GM18907 (cell line): Measurements from ENCODE around the gene TICAM1.
"Not testable (repeated sequence)": the region's sequence is repeated elsewhere in the genome, so short reads cannot be mapped to it uniquely, and the experiment has no call there.

Experiments
- ATAC-seq: cut with Tn5 transposase; IDR thresholded peaks from one replicate; pipeline ENCODE4 v1.9.1; 2021; ENCODE audit warnings: mild to moderate bottlenecking, moderate library complexity; ENCODE audit not compliant: unreplicated experiment

The TICAM1 gene

DNA sequence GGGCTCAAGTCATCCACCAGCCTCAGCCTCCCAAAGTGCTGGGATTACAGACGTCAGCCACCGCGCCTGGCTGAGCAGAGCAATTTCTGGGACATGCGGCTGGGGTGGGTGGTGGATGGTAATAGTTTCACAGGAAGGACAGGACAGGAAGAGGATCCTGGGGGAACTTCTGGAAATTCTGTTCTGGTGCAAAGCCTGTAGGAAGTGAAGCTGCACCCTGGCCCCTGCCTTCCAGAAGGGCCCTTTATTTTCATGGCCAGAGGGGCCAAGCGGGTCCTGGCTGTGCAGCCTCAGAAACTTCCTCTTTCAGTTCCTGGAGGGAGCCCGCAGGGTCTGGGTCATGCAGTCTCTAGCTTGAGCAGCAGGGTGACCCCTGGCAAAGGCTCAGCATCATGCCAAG, 24.3 kb downstream of the TICAM1 start:
- no peak for ATAC-seq

DNA sequence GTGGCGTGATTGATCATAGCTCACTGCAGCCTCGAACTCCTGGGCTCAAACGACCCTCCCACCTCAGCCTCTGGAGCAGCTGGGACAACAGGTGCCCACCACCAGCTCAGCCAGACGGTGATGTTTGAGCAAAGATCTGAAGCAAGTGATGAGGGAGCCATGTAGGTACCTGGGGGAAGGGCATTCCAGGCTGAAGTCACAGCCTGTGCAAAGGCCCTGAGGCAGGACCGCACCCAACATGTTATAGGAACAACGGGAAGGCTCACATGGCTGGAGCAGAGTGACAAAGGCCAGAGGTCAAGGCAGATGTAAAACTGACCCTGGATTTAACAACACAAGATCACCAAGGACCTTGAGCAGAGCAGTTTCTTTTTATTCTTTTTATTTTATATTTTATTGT, 25.1 kb downstream of the TICAM1 start:
- ATAC-seq, result no peak

DNA sequence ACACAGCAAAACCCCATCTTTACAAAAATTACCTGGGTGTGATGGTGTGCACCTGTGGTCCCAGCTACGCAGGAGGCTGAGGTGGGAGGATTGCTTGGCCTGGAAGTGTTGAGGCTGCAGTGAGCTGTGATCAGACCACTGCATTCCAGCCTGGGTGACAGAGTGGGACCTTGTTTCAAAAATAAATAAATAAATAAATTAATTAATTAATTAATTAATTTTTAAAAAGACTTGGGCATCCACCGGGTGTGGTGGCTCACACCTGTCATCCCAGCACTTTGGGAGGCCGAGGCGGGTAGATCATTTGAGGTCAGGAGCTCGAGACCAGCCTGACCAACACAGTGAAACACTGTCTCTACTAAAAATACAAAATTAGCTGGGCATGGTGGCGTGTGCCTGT, 26.4 kb downstream of the TICAM1 start:
- ATAC-seq, result not testable (repeated sequence)

GRCh38 chr19:4803736-4804695, 27.5 kb downstream of the TICAM1 start:
- ATAC-seq, result no peak

DNA sequence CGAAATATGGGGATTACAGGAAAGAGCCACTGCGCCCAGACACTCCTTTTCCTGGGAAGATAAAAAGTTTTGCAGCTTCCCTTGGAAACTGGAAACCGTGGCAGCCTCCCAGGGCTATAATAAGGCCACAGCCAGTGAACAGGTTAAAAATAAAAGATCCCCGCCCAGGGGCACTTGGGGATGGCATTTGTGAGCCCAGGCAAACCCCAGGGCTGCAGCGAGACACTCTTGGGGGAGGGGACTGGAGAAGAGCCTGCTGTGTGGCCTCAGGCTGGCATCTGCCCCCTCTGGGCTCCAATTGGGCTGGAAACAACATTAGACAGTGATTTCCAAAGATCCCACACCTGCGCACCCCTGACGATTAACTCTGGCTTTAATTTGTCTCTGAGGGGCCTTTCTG, 28.8 kb downstream of the TICAM1 start:
- ATAC-seq, result no peak

GRCh38 chr19:4801085-4801619, 30.4 kb downstream of the TICAM1 start:
- no peak for ATAC-seq

GRCh38 chr19:4800591-4801081, 30.9 kb downstream of the TICAM1 start:
- no peak for ATAC-seq

DNA sequence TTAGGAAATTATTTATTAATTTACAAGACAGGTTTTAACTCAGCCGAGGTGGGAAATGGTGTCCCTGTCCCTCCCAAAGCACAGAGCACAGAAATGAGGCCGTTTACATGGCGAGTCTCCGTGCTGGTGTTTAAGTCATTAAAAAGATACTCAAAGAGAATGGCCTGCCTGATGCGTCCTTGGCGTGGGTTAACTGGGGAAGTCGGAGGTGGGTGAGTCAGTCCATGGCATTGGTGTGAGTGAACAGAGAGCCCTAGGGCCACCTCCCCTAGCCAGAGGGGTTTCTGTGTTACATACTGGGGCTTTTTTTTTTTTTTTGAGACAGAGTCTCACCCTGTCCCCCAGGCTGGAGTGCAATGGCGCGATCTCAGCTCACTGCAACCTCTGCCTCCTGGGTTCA, 36.1 kb downstream of the TICAM1 start:
- ATAC-seq, result no peak

GRCh38 chr19:4794971-4795370, 36.5 kb downstream of the TICAM1 start:
- no peak for ATAC-seq

- ATAC-seq, result not testable (repeated sequence)
Observed at GRCh38 chr19:4793278-4793677, 38.2 kb downstream of the TICAM1 start.

DNA sequence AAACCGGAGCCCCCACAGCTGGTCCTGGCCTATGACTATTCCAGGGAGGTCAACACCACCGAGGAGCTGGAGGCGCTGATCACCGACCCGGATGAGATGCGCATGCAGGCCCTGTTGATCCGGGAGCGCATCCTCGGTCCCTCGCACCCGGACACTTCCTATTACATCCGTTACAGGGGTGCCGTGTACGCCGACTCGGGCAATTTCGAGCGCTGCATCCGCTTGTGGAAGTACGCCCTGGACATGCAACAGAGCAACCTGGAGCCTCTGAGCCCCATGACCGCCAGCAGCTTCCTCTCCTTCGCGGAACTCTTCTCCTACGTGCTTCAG, 38.7 kb downstream of the TICAM1 start:
- not testable (repeated sequence) for ATAC-seq

- ATAC-seq, result not testable (repeated sequence)
Observed at GRCh38 chr19:4792019-4792865, 39.3 kb downstream of the TICAM1 start.

DNA sequence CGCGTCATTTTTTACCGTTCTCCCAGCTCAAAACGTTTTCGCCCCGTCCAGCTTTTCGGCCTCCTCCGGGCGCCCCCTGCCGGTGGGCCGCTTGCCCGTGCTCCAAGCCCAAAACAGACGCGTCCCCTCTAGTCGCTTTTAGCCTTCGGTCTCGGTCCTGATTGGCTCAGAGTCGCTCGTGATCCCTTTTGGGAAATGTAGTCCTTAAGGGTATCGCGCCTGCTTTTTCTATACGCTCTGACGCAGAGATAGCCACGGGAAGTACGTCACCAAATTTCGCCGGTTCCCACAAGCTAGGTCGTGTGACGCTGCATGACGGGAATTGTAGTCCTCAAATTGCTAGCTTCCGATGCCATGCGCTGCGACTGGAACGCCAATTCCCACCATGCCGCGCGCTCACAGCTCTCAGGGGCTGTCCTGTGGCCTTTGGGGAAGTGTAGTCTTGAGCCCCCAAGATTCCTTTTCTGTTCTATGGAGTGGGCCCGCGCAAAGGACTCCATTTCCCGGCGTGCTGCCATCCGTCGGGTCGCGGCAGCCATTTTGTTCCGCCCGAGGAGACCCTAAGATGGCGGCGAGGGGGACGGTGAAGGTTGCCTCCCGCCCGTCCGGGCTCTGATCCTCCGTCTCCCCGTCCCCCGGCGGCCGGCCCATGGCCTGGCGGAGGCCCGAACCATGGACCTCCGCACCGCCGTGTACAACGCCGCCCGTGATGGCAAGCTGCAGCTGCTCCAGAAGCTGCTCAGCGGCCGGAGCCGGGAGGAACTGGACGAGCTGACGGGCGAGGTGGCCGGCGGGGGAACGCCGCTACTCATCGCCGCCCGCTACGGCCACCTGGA, 40.1 kb downstream of the TICAM1 start, which contains the start of gene FEM1A:
Gene FEM1A, plus strand, starts transcription at position 552 of the 836 bp plus-strand sequence. Its CDS starts 121 bp downstream, at position 673.
- ATAC-seq, result peak; percentile 93

GRCh38 chr19:4786412-4787016, 45.0 kb downstream of the TICAM1 start:
- not testable (repeated sequence) for ATAC-seq

GRCh38 chr19:4781801-4782200, 49.7 kb downstream of the TICAM1 start:
- ATAC-seq, result no peak

DNA sequence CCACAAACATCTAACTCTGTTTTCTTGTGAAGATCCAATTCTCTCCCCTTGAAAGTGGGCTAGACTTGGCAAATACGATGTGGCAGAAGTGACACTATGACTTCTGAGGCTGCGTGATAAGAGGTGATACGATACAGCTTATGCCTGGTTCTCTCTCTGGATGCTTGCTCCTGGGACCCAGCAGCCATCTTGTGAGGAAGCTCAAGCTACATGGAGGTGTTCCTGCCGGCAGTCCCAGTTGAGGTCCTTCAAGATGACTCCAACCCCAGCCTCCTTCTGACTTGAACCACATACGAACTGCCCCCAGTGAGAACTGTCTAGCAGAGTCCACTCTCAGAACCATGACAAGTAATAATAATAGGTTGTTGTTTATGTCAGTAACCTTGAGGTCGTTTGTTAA, 50.7 kb downstream of the TICAM1 start:
- ATAC-seq, result no peak

DNA sequence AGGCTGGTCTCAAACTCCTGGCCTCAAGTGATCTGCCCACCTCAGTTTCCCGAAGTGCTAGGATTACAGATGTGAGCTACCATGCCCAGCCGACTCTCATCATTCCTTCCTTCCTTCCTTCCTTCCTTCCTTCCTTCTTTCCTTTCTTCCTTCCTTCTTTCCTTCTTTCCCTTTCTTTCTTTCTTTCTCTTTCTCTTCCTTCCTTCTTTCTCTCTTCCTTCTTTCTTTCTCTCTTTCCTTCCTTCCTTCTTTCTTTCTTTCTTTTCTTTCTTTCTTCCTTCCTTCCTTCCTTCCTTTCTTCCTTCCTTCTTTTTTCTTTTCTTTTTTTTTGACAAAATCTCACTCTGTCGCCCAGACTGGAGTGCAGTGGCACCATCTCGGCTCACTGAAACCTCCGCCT, 53.4 kb downstream of the TICAM1 start:
- not testable (repeated sequence) for ATAC-seq

GRCh38 chr19:4776436-4777211, 54.9 kb downstream of the TICAM1 start:
- ATAC-seq, result no peak

DNA sequence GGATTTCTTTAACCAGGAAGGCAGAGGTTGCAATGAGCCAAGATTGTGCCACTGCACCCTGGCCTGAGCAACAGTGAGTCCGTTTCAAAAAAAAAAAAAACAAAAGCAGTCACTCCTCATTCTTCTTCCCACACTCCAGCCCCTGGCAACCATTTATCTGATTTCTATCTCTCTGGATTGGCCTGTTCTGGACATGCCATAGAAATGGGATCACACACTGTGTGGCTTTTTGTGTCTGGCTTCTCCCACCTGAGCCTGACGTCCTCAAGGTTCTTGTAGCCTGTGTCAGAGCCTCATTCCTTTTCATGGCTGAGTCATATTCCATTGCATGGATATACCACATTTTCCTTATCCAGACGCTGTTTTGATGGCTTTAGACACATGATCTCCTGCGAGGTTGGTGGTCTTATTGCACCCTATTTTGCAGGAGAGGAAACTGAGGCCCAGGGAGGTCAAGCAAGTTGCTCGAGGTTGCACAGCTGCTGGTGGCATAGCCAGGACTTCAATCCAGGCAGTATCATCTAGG, 55.8 kb downstream of the TICAM1 start:
- ATAC-seq, result no peak
